ENCODE data around the gene VEPH1.

The VEPH1 gene

GRCh38 chr3:157475921-157476414 lies 27.2 kb downstream of the VEPH1 start:
- peak; percentile 61 for DNase-seq (ENCODE audit: low read depth)

- no peak for DNase-seq (ENCODE audit: low read depth)
These were observed 30.6 kb downstream of the VEPH1 start for GRCh38 chr3:157472648-157473047.

GRCh38 chr3:157471064-157471463 lies 32.2 kb downstream of the VEPH1 start:
- DNase-seq (ENCODE audit: low read depth) = no peak

GRCh38 chr3:157469561-157470294 lies 33.5 kb downstream of the VEPH1 start:
- no peak for DNase-seq (ENCODE audit: low read depth)

DNA sequence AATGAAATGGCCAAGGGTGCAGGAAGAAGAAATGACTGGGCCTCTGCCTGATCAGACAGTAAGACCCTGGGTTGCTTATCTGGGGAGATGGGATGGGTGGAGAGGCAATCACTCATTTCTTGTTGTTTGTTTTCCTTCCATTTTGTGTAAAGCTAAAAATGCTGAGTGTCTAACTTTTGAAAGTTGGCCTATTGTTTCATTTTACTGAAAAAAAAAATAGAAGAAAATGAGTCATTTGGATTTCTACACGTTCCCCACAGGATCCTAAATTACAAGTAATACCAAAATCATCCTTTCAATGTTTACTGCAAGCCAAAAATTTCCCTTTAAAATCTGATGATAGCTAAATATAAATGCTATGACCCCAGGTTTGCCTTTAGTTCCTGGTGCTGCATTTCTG lies 36.0 kb downstream of the VEPH1 start:
- no peak for DNase-seq (ENCODE audit: low read depth)

DNA sequence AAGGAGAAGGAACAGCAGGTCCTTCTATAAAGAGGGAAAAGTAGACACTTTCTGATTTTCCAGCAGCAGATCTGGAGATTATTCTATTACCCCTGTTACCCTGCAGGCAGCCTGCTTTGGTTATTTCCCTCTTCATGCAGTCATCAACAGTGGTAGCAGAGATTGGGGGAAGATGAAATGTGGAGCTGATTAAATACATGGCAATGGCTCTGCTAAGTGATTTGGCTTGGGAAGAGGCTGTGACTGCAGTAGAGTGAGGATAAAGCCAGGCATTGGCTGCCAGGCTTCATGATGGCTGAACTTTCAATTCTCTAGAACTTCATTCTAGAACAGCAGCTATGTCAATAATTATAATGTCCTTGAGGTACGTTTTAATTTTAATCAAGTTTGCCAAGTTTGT lies 37.5 kb downstream of the VEPH1 start:
- DNase-seq (ENCODE audit: low read depth) = no peak

DNA sequence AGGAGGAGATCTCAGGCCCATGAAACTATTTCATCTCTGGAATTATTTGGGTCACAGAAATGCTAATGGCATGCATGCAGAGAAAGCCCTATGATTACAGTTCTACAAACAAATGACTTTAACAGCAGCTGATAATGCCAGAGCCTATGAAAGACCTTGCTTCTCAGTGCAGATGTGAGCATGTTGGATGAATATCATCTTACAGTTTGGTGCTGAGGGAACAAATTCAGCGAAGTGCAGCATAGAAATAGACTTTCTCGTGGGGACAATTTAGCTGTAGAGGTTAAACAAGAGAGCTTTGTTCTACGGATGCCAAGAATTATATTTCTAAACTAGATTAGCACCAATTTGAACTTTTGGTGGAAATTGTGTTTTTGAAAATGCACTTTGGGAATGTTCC lies 38.9 kb downstream of the VEPH1 start:
- DNase-seq (ENCODE audit: low read depth) = no peak

DNA sequence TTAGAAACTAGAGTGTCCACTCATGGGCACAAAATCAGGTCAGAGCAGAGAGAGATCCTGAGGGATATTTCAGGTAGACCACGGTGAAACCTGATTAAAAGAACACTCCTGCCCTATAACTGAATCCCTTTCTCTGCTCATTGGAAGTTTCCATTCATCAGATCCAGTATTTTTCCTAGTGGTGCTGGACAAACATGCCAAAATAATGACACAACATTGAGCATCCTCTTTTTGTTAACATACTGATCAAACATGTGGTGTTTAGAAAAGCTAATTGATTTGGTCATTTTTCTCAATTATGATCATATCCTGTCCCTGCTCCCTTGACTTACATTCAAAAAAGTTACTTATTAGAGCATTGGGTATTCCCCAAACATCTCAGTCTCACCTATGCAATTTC lies 39.4 kb downstream of the VEPH1 start:
- DNase-seq (ENCODE audit: low read depth) = no peak

DNA sequence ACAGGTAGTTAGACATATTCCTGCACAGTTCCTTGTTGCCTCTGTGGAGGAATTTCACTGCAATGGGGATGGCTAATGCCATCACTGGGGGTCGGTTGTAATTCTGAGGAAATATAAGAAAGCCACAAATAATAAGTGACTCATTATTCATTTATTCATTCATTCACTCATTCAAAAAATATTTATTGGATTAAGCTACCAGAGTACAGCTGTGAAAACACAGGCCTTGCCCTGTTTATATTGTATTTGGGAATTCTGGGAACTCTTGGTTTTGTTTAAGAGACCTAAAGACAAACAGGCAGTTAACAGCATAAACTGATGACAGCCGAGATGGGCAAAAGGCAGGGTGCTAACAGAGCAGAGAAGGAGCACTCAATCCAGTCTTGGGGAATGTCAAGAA lies 43.0 kb downstream of the VEPH1 start:
- DNase-seq (ENCODE audit: low read depth) = no peak

DNA sequence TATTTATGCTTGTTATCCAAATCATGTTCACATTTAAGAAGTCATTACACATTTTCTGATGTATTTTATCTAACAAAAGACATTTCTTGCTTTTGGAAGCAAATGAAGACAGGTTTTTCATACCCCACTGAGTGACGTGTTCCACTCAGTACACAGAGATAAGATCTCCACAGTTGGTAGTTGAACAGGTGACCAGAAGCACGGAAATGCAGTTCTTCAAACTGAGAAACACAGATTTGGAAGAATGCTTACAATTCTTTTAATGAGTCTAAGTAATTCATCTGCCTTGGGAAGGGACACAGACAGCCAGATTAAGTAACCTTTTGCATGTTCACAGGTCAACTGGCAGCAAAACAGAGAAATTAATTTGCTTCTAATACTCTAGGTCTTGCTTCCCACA lies 43.5 kb downstream of the VEPH1 start:
- no peak for DNase-seq (ENCODE audit: low read depth)

DNA sequence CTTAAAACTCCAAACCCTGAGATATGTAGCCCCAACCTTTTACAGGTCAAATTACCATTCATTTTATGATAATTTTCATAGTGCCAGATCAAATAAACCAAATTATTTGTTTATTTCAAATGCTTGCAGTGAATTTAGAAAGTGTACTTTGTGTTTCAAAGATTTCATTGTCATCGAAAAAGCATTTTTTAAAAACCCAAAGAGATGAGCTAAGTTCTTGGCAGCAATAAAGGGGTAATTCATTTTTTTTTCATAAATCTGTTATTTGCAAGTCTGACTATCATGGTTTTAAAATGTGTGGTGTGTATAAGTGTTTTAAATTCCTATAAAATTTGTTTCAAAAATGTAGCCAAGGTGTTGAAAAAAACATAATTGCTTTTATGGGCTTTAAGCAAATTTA lies 49.4 kb downstream of the VEPH1 start:
- no peak for DNase-seq (ENCODE audit: low read depth)

DNA sequence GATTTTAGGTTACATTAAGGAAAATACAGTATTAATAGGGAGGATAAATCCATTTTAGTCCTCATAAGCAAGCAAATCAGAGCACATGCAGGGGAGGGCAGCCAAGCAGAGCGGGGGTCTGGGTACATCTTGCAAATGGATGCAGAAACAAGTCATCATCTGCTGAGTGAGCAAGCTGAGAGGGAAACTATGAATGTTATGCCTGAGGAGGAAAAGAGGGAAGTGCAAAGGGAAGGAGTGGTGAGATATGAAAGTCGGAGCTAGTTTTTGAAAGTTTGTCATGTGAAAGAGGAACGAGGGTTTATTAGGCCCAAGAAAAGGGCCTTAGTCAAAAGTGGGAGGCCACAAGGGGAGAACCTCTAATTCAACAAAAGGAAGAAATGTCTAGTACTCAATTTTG lies 51.1 kb downstream of the VEPH1 start:
- no peak for DNase-seq (ENCODE audit: low read depth)

- DNase-seq (ENCODE audit: low read depth) = no peak
These were observed 56.1 kb downstream of the VEPH1 start for GRCh38 chr3:157447026-157447694.

GRCh38 chr3:157445857-157446256 lies 57.4 kb downstream of the VEPH1 start:
- no peak for DNase-seq (ENCODE audit: low read depth)

- DNase-seq (ENCODE audit: low read depth) = no peak
These were observed 58.4 kb downstream of the VEPH1 start for GRCh38 chr3:157444797-157445184.

GRCh38 chr3:157443905-157444796 lies 59.1 kb downstream of the VEPH1 start:
- DNase-seq (ENCODE audit: low read depth) = no peak

DNA sequence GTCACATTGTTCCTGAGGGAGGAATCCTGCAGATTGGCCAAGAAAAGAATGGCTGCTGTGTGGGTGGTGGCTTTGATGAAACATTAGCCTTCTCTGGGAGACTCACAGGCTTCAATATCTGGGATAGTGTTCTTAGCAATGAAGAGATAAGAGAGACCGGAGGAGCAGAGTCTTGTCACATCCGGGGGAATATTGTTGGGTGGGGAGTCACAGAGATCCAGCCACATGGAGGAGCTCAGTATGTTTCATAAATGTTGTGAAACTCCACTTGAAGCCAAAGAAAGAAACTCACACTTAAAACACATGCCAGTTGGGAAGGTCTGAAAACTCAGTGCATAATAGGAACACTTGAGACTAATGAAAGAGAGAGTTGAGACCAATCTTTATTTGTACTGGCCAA lies 60.5 kb downstream of the VEPH1 start:
- DNase-seq (ENCODE audit: low read depth) = no peak

DNA sequence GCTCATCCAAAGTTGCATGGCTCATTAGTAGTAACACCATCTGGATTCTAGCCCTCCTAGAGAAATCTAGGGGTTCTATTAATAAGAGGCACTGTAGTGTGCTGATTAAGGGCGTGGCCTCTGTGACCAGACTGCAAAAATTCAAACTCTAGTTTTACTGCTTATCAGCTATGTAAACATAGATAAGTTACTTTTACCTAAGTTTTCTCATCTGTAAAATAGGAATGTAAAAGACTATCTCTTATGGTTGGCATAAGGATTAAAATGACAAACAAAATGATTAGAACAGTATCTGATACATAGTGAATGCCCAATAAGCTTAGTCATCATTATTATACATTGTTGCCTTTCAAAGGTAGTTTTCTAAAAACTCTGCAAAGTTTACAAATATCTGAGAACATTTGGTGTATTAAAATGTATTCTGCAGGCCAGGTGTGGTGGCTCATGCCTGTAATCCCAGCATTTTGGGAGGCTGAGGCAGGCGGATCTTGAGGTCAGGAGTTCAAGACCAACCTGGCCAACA lies 62.1 kb downstream of the VEPH1 start:
- no peak for DNase-seq (ENCODE audit: low read depth)

- no peak for DNase-seq (ENCODE audit: low read depth)
These were observed 65.0 kb downstream of the VEPH1 start for GRCh38 chr3:157438194-157438730.

- DNase-seq (ENCODE audit: low read depth) = peak; percentile 69
These were observed 66.5 kb downstream of the VEPH1 start, which contains the start of gene PTX3 for GRCh38 chr3:157436583-157437291. TSS of gene PTX3 (plus strand) at chr3:157436850. CDS start at chr3:157436934, 84 bp downstream.

GRCh38 chr3:157429708-157430107 lies 73.5 kb downstream of the VEPH1 start:
- DNase-seq (ENCODE audit: low read depth) = no peak

All from GM04503 (cell line).